GM12801 (cell line): ENCODE results near the gene RGS17.

ENCODE experiments used
- CTCF ChIP-seq: IDR thresholded peaks from one replicate; pipeline ENCODE4 v1.5.1; 2011; ENCODE audit warnings: control low read depth; ENCODE audit not compliant: insufficient read length; ENCODE audit errors: extremely low read depth

RGS17 gene

DNA sequence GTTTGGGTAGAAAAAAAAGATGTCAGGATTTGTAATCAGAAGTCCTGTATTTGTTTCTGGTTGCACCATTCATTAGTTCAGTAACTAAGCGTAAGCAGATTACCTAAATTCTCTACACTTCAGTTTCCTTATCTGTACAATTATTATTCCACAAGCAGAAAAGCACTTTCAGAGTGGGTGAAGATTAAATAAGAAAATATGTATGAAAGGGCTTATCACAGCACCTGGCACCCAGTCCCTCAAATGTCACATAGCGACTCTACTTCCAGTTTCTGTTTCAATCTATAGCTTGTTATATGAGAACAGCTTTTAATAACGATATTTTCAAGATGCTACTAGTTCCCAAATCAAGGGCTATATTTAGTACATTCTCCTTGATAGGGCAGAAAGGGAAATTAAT is 31.4 kb downstream of the RGS17 start:
- TF ChIP-seq CTCF = no peak

- TF ChIP-seq CTCF = no peak
These were observed 34.3 kb downstream of the RGS17 start for GRCh38 chr6:153096792-153097191.

DNA sequence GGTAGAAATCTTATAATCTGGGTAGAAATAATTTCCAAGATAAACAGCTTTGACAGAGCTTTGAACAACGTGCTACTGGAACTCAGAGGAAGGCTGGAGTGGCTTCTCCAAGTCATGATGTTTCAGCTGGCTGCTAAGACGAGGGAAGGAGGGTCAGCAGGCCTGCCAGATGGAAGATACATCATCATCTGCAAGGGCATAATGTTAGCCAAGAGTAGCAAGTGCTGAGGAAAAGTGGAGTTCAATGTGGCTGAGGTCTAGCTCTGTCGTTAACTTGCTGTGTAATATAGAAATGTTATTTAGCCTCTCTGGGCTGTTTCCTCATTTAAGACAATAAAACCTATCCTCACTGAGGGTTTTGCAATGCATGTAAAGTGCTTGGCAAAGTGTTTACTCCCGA is 35.1 kb downstream of the RGS17 start:
- no peak for TF ChIP-seq CTCF

- no peak for TF ChIP-seq CTCF
These were observed 38.7 kb downstream of the RGS17 start for GRCh38 chr6:153092082-153093013.

GRCh38 chr6:153090241-153090930 is 40.7 kb downstream of the RGS17 start:
- TF ChIP-seq CTCF = no peak

GRCh38 chr6:153088796-153089195 is 42.3 kb downstream of the RGS17 start:
- TF ChIP-seq CTCF = no peak

GRCh38 chr6:153087436-153087835 is 43.6 kb downstream of the RGS17 start:
- no peak for TF ChIP-seq CTCF
